IPS-NIHi11 (cell line): ENCODE results near the gene HOXA3.

ENCODE experiments used
- DNase-seq: peaks from one replicate; pipeline ENCODE4 v3.0.0; 2012; ENCODE audit warnings: mixed read lengths, low spot score

HOXA3 gene

GRCh38 chr7:27143950-27144780, 8.2 kb downstream of the HOXA3 start:
- DNase-seq: no peak

- DNase-seq: peak; percentile 90
Observed at GRCh38 chr7:27143023-27143949, 9.1 kb downstream of the HOXA3 start, which contains the start of gene HOXA5. Gene HOXA5 (minus strand): TSS chr7:27143681. CDS start chr7:27143607, 74 bp downstream.

- peak; percentile 15 for DNase-seq
Observed at GRCh38 chr7:27142580-27143022, 9.8 kb downstream of the HOXA3 start.

- DNase-seq: peak; percentile 40
Observed at GRCh38 chr7:27141923-27142579, 10.3 kb downstream of the HOXA3 start.

GRCh38 chr7:27141137-27141922, 11.1 kb downstream of the HOXA3 start:
- no peak for DNase-seq

- DNase-seq: no peak
Observed at GRCh38 chr7:27140126-27140857, 12.1 kb downstream of the HOXA3 start.

GRCh38 chr7:27139334-27140125, 12.9 kb downstream of the HOXA3 start:
- DNase-seq: peak; percentile 39

- no peak for DNase-seq
Observed at GRCh38 chr7:27138985-27139333, 13.4 kb downstream of the HOXA3 start.

GRCh38 chr7:27138472-27138871, 13.9 kb downstream of the HOXA3 start:
- no peak for DNase-seq

GRCh38 chr7:27137640-27138315, 14.6 kb downstream of the HOXA3 start:
- DNase-seq: no peak

- no peak for DNase-seq
Observed at GRCh38 chr7:27134392-27134791, 18.0 kb downstream of the HOXA3 start.

- DNase-seq: no peak
Observed at GRCh38 chr7:27133409-27134231, 18.8 kb downstream of the HOXA3 start.

GRCh38 chr7:27132978-27133377, 19.4 kb downstream of the HOXA3 start:
- DNase-seq: no peak

GRCh38 chr7:27132214-27132613, 20.2 kb downstream of the HOXA3 start:
- DNase-seq: no peak

GRCh38 chr7:27131390-27131819, 21.0 kb downstream of the HOXA3 start:
- no peak for DNase-seq

GRCh38 chr7:27130540-27131389, 21.6 kb downstream of the HOXA3 start, which contains the start of gene HOXA4:
Gene HOXA4 (minus strand): TSS chr7:27130757. CDS start chr7:27130733, 24 bp downstream.
- peak; percentile 84 for DNase-seq
